ENCODE data around the gene STOML2. TPM values are rescaled to one million over a fixed set of nuclear protein-coding genes. Genes with fewer than 3 reads are reported as not detected.
A peak's percentile ranks its signal among the peaks of the same experiment; 100 is the strongest.

STOML2 gene
- total and polyA plus RNA-seq, 12 donors: 47.9 to 186 (median 137) TPM

- intact Hi-C loops (cut with DNase I): loop anchor here (5.0 to 10.0 kb wide), 3 partner anchors 111 to 199 kb away; partner anchors contain the start of gene DNAJB5 (in 1 of the 2)
- 0 to 1% (median 0%) methylated on average over 28 to 53 of the region's 53 CpGs for WGBS, 4 donors
- H3K27ac ChIP-seq: peak within 1 kb of the TSS; percentile 92 to 99 (median 97)
- H3K27me3 ChIP-seq: no peaks in the 10 kb centered on the region
- H3K9me3 ChIP-seq (replicated peaks in 1 of 3): no peaks in the 10 kb centered on the region
- peaks cover 0 to 49% of the 10 kb centered on the region in 2 donors for H3K36me3 ChIP-seq (replicated peaks in 1 of 2)
- TF ChIP-seq POLR2A (IDR thresholded peaks at IDR 0.05) (peak; percentile 67 to 71), CTCF (IDR thresholded peaks at IDR 0.05) (peak; percentile 47 to 91 (median 82))
- H3K4me1 ChIP-seq (replicated peaks in 1 of 2): peaks cover 7 to 10% of the 10 kb centered on the region in 2 donors
- peak; percentile 87 to 94 (median 92) for DNase-seq
- peak within 1 kb of the TSS; percentile 47 to 97 (median 91) for H3K4me3 ChIP-seq
These were observed 6.7 kb downstream of the STOML2 start, which contains the start of gene PIGO for GRCh38 chr9:35096035-35096849. TSS of gene PIGO (minus strand) at chr9:35096591. CDS start at chr9:35095565, 1,026 bp downstream.

- no peak for DNase-seq
- Histone ChIP-seq H3K27ac (no peak overlapping the region), H3K27me3 (no peaks in the 10 kb centered on the region), H3K4me1 (replicated peaks in 1 of 2) (peaks cover 7 to 10% of the 10 kb centered on the region in 2 donors), H3K36me3 (replicated peaks in 1 of 2) (peaks cover 0 to 63% of the 10 kb centered on the region in 2 donors), H3K4me3 (no peak overlapping the region), H3K9me3 (replicated peaks in 1 of 3) (no peaks in the 10 kb centered on the region)
- WGBS, 4 donors: 95 to 100% (median 96%) methylated on average over 3 to 17 of the region's 17 CpGs
- intact Hi-C loops (cut with DNase I): loop anchor here in 1 of 2 donors (10.0 kb wide), 1 partner anchor 107 kb away; the partner anchor contains the start of gene DNAJB5
- TF ChIP-seq POLR2A (IDR thresholded peaks at IDR 0.05) (no peak), CTCF (IDR thresholded peaks at IDR 0.05) (no peak)
These were observed 11.4 kb downstream of the STOML2 start for GRCh38 chr9:35091536-35091935.

GRCh38 chr9:35089434-35089833 is 13.5 kb downstream of the STOML2 start:
- peaks cover 0 to 63% of the 10 kb centered on the region in 2 donors for H3K36me3 ChIP-seq (replicated peaks in 1 of 2)
- H3K27me3 ChIP-seq: no peaks in the 10 kb centered on the region
- DNase-seq: no peak
- H3K4me1 ChIP-seq (replicated peaks in 1 of 2): no peaks in the 10 kb centered on the region
- TF ChIP-seq POLR2A (IDR thresholded peaks at IDR 0.05) (no peak), CTCF (IDR thresholded peaks at IDR 0.05) (no peak)
- intact Hi-C loops (cut with DNase I): no loop called here
- no peaks in the 10 kb centered on the region for H3K9me3 ChIP-seq (replicated peaks in 1 of 3)
- H3K27ac ChIP-seq: no peak overlapping the region
- 93 to 100% (median 96%) methylated on average over 2 of the region's 2 CpGs for WGBS, 4 donors
- H3K4me3 ChIP-seq: no peak overlapping the region

- WGBS, 4 donors: 76 to 90% (median 86%) methylated on average over 2 of the region's 2 CpGs
- Histone ChIP-seq H3K36me3 (replicated peaks in 1 of 2) (peaks cover 0 to 23% of the 10 kb centered on the region in 2 donors), H3K9me3 (replicated peaks in 1 of 3) (no peaks in the 10 kb centered on the region), H3K27ac (no peak overlapping the region), H3K4me1 (replicated peaks in 1 of 2) (peaks cover 0 to 6% of the 10 kb centered on the region in 2 donors), H3K4me3 (no peak overlapping the region), H3K27me3 (no peaks in the 10 kb centered on the region)
- TF ChIP-seq POLR2A (IDR thresholded peaks at IDR 0.05) (no peak), CTCF (IDR thresholded peaks at IDR 0.05) (no peak)
- intact Hi-C loops (cut with DNase I): no loop called here
- no peak for DNase-seq
These were observed 17.9 kb downstream of the STOML2 start for GRCh38 chr9:35085078-35085477.
